K562 (cell line): ENCODE measurements around the gene RDH5. TPM values are rescaled to one million over a fixed set of nuclear protein-coding genes. Genes with fewer than 3 reads are reported as not detected.
A peak's percentile ranks its signal among the peaks of the same experiment; 100 is the strongest.

Experiments
- ATAC-seq: fragments of 200-7000 bp; cut with Tn5 transposase; 3 replicates; pipeline ENCODE4 v1.9.1; 2020; ENCODE audit warnings: moderate library complexity
- BruUV-seq: library from RNA; stranded (reverse); fragments of 400-500 nt; replicated peaks from 2 replicates; lab custom pipeline; 2021; lab: Mats Ljungman, UMichigan
- CTCF ChIA-PET: fragments of 300-600 bp; formaldehyde crosslinking; extraction: SDS; loops from one replicate; lab custom pipeline; 2021; ENCODE audit warnings: low intra/inter-chr PET ratio; lab: Yijun Ruan, JAX
- POLR2A ChIA-PET: fragments of 300-600, 350-650 bp; sonication (Branson Sonifier 250); formaldehyde crosslinking; extraction: SDS; loops from one replicate; lab custom pipeline; 2021; ENCODE audit warnings: antibody characterized with exemption, inconsistent platforms; lab: Yijun Ruan, JAX
- DNase-seq, 4 experiments: peaks; one replicate each; pipeline versions ENCODE4 v3.0.0 to v3.0.0-alpha.2; 2011 to 2018; ENCODE audit warnings: low spot score in 3 of 4, mixed read lengths in 3 of 4; ENCODE audit errors: extremely low read depth in 1 of 4
- FAIRE-seq: peaks from 2 replicates; lab custom pipeline; 2011; peaks lifted over from hg19 to GRCh38; lab: Jason Lieb, UNC
- H2AFZ ChIP-seq: 2 replicates; pipeline ENCODE4 v1.6.0; 2011; ENCODE audit warnings: low read depth, low read length, control low read depth, inconsistent platforms
- H3K27ac ChIP-seq: fragments of 200-600 bp; 3 replicates; pipeline ENCODE4 v1.8.0; 2011; ENCODE audit warnings: low read depth, mild to moderate bottlenecking, control low read depth, inconsistent platforms, low read length, moderate library complexity, mixed read lengths; ENCODE audit errors: extremely low read depth
- H3K27me3 ChIP-seq, 2 experiments: fragments of 300-600 bp in 1 of 2; 2 replicates in 1 of 2; 3 replicates in 1 of 2; pipeline versions ENCODE4 v1.6.0 to v1.8.0; 2011; ENCODE audit warnings: inconsistent platforms in 2 of 2, low read length in 2 of 2, mild to moderate bottlenecking in 1 of 2, mixed read lengths in 1 of 2, moderate library complexity in 1 of 2; ENCODE audit not compliant: control insufficient read depth in 2 of 2, insufficient read depth in 2 of 2
- H3K36me3 ChIP-seq: fragments of 300-600 bp; 3 replicates; pipeline ENCODE4 v1.8.0; 2011; ENCODE audit warnings: mild to moderate bottlenecking, low read length, inconsistent platforms; ENCODE audit not compliant: control insufficient read depth, insufficient read depth
- H3K4me1 ChIP-seq, 2 experiments: fragments of 200-600 bp in 1 of 2; replicated peaks in 1 of 2; 2 replicates in 1 of 2; 3 replicates in 1 of 2; pipeline versions ENCODE4 v1.5.1 to v1.8.0; 2011; ENCODE audit warnings: inconsistent platforms in 2 of 2, low read length in 2 of 2, mild to moderate bottlenecking in 1 of 2, mixed read lengths in 1 of 2, moderate library complexity in 1 of 2; ENCODE audit not compliant: control insufficient read depth in 2 of 2, insufficient read depth in 2 of 2
- H3K4me2 ChIP-seq: 2 replicates; pipeline ENCODE4 v1.6.1; 2011; ENCODE audit warnings: low read length, control low read depth, inconsistent platforms, mixed read lengths; ENCODE audit not compliant: insufficient read depth
- H3K4me3 ChIP-seq: fragments of 200-600 bp; sonication (generic), shearing (Covaris generic); 2 replicates; pipeline ENCODE4 v1.5.1; 2016; ENCODE audit warnings: control low read depth, inconsistent platforms
- H3K79me2 ChIP-seq: fragments of 200-600 bp; 3 replicates; pipeline ENCODE4 v1.8.0; 2011; ENCODE audit warnings: low read length, inconsistent platforms; ENCODE audit not compliant: control insufficient read depth, insufficient read depth
- H3K9ac ChIP-seq, 2 experiments: 2 replicates each; pipeline versions ENCODE4 v1.6.0 to v1.6.1; 2011; ENCODE audit warnings: low read depth in 2 of 2, low read length in 2 of 2, control low read depth in 1 of 2, inconsistent platforms in 1 of 2, mild to moderate bottlenecking in 1 of 2, mixed read lengths in 1 of 2; ENCODE audit not compliant: insufficient read depth in 1 of 2
- H3K9me1 ChIP-seq: one replicate; pipeline ENCODE4 v1.6.0; 2011; ENCODE audit warnings: inconsistent platforms, mild to moderate bottlenecking, low read length, moderate library complexity; ENCODE audit not compliant: control insufficient read depth, insufficient read depth
- H3K9me3 ChIP-seq: replicated peaks from 2 replicates; pipeline ENCODE4 v1.5.1; 2011; ENCODE audit warnings: low read depth, low read length, inconsistent platforms; ENCODE audit not compliant: control insufficient read depth, insufficient read depth
- H4K20me1 ChIP-seq: replicated peaks from 2 replicates; pipeline ENCODE4 v1.6.1; 2011; ENCODE audit warnings: low read length, inconsistent platforms, mixed read lengths; ENCODE audit not compliant: control insufficient read depth, insufficient read depth
- ATF1 ChIP-seq, 2 experiments: fragments of 450-650 bp in 1 of 2; IDR thresholded peaks; 2 replicates each; pipeline ENCODE4 v1.6.1; 2016; ENCODE audit warnings: missing compliant biosample characterization in 1 of 2, missing genetic modification characterization in 1 of 2
- ETV6 ChIP-seq, 3 experiments: fragments of 150-350 bp in 1 of 3; sonication (generic) in 1 of 3; formaldehyde crosslinking in 1 of 3; IDR thresholded peaks; 2 replicates each; pipeline versions ENCODE4 v1.6.1 to v1.8.0; 2014 to 2022; ENCODE audit warnings: borderline replicate concordance in 2 of 3, low read depth in 2 of 3, antibody characterized with exemption in 1 of 3, low read length in 1 of 3, mild to moderate bottlenecking in 1 of 3, missing genetic modification reagents in 1 of 3
- IRF2 ChIP-seq: sonication (generic); formaldehyde crosslinking; IDR thresholded peaks from 2 replicates; pipeline ENCODE4 v1.8.1; 2022; ENCODE audit warnings: mild to moderate bottlenecking, missing genetic modification reagents
- RFX1 ChIP-seq: fragments of 450-650 bp; IDR thresholded peaks from 2 replicates; pipeline ENCODE4 v1.6.1; 2016; ENCODE audit warnings: mild to moderate bottlenecking, moderate library complexity
- XRCC5 ChIP-seq: fragments of 200-400 bp; formaldehyde crosslinking; IDR thresholded peaks from 2 replicates; pipeline ENCODE4 v1.6.1; 2017; ENCODE audit warnings: low read depth, mild to moderate bottlenecking, low read length
- WGBS: fragments of 100-300 bp; shearing (Covaris generic); methylation state at CpG from one replicate; pipeline ENCODE4 v1.1.6; 2016; ENCODE audit warnings: low coverage, mixed read lengths; ENCODE audit not compliant: insufficient coverage; ENCODE audit errors: missing lambda C conversion rate; 5-methylcytosine and 5-hydroxymethylcytosine counted together
- in situ Hi-C: fragments of 300-500 bp; cut with MboI; formaldehyde crosslinking; loops from 4 replicates; pipeline ENCODE4 v1.15.0; 2018; ENCODE audit warnings: inconsistent platforms, mixed read lengths
- intact Hi-C: fragments of 100-400 bp; cut with micrococcal nuclease; formaldehyde crosslinking; loops from 2 replicates; pipeline ENCODE4 v1.14.2; 2022
- polyA plus RNA-seq, 8 experiments: library from polyadenylated mRNA; depleted of rRNA in 4 of 8; stranded (reverse) in 5 of 8; unstranded in 3 of 8; fragments of >200 nt; fragmentation: Nextera tagmentation in 2 of 8; fragmentation: Illumina TruSeq in 1 of 8; extraction: Ambion mirVana in 2 of 8; extraction: Trizol in 1 of 8; gene quantifications; 2 replicates each; pipeline versions ENCODE4 v1.2.1 to v1.2.3, GENCODE V29; 2011 to 2014; ENCODE audit warnings: inconsistent platforms in 1 of 8, missing spikeins in 1 of 8
- total RNA-seq, 7 experiments: library from RNA; depleted of rRNA in 6 of 7; stranded (reverse); fragments of >200 nt in 6 of 7; fragmentation: Illumina TruSeq in 2 of 7; extraction: Trizol in 2 of 7; gene quantifications; 2 replicates each; pipeline versions ENCODE4 v1.2.1 to v1.2.3, GENCODE V29; 2011 to 2021; ENCODE audit warnings: low replicate concordance in 1 of 7
- TF ChIP-seq, protein P1 (sequence below), 2 experiments: fragments of 450-650 bp; formaldehyde crosslinking in 1 of 2; IDR thresholded peaks; 2 replicates each; pipeline versions ENCODE4 v1.4.0 to v1.6.1; 2014 to 2020; ENCODE audit warnings: mild to moderate bottlenecking in 2 of 2, borderline replicate concordance in 1 of 2, low read depth in 1 of 2
- TF ChIP-seq, protein P2 (sequence below): fragments of 250-450 bp; sonication (Bioruptor Pico); IDR thresholded peaks from 2 replicates; pipeline ENCODE4 v1.5.0; 2020; ENCODE audit warnings: mild to moderate bottlenecking, borderline replicate concordance

The RDH5 gene
- total and polyA plus RNA-seq, 9 of the 15 experiments (the other 6 are each of a cell fraction or from before 2014, with no cell fraction given): 0.28 to 2.0 (median 1.1) TPM; not detected in 1

DNA sequence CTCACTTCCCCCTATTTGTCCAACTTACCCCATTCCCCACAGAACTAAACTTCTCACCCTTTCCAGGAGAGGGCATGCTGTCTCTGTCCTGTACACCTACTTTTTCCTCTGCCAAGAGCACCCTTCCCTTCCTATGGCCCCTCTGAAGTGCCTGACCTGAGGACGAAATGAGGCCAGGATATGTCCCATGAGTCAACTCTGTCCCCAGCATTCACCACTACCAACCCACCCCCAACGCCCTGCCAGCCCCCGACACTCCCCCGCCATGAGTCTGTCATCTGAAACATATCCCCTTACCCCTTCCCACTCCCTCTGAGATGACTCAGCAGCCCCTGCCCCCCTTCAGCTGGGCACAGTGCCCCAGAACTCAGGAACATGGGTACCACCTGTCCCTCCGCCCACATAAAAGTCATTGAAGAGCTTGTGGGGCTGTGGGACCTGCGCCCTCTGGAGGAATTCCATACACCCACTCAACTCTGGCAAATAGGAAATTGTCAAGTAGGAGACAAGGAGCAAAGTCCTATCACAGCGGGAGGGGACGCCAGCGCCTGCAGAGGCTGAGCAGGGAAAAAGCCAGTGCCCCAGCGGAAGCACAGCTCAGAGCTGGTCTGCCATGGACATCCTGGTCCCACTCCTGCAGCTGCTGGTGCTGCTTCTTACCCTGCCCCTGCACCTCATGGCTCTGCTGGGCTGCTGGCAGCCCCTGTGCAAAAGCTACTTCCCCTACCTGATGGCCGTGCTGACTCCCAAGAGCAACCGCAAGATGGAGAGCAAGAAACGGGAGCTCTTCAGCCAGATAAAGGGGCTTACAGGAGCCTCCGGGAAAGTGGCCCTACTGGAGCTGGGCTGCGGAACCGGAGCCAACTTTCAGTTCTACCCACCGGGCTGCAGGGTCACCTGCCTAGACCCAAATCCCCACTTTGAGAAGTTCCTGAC, 38.8 kb upstream of the RDH5 start:
- Histone ChIP-seq H3K4me1 (peaks cover 0 to 11% of the 10 kb centered on the region in 2 experiments; a peak in 2 of 5 replicates), H3K27me3 (peaks cover 29 to 50% of the 10 kb centered on the region in 2 experiments), H3K4me2 (peak overlapping the region; percentile 66), H3K9ac (peak overlapping the region in 1 of 2 experiments; percentile 84; a peak in 2 of 4 replicates), H3K36me3 (no peaks in the 10 kb centered on the region), H4K20me1 (no peaks in the 10 kb centered on the region), H3K9me1 (no peaks in the 10 kb centered on the region), H3K79me2 (no peaks in the 10 kb centered on the region), H3K9me3 (no peaks in the 10 kb centered on the region), H3K27ac (no peak overlapping the region; the same call in 2 of the 3 replicates), H3K4me3 (peak overlapping the region; percentile 29), H2AFZ (peak overlapping the region; percentile 84)
- in situ Hi-C loops (no loop called here), intact Hi-C loops (loop anchor here (1.0 to 2.0 kb wide), 3 partner anchors 25 to 56 kb away; partner anchors contain the start of gene ITGA7)
- FAIRE-seq (peak; percentile 79), DNase-seq (peak in 3 of 4 experiments; percentile 20 to 71 (median 56)), ATAC-seq (peak; percentile 84)
- ChIA-PET POLR2A (interaction anchor here (0.6 to 1.4 kb wide), 3 partner anchors 13 to 82 kb away, joined by 3 to 4 read pairs (median 3); no protein-coding TSS in a partner anchor), CTCF (interaction anchor here (0.8 kb wide), 1 partner anchor 56 kb away, joined by 3 read pairs; no protein-coding TSS in a partner anchor)
- no TSS peak for BruUV-seq
- WGBS: 6% methylated on average over 17 of the region's 17 CpGs
- TF ChIP-seq, protein P1, sequence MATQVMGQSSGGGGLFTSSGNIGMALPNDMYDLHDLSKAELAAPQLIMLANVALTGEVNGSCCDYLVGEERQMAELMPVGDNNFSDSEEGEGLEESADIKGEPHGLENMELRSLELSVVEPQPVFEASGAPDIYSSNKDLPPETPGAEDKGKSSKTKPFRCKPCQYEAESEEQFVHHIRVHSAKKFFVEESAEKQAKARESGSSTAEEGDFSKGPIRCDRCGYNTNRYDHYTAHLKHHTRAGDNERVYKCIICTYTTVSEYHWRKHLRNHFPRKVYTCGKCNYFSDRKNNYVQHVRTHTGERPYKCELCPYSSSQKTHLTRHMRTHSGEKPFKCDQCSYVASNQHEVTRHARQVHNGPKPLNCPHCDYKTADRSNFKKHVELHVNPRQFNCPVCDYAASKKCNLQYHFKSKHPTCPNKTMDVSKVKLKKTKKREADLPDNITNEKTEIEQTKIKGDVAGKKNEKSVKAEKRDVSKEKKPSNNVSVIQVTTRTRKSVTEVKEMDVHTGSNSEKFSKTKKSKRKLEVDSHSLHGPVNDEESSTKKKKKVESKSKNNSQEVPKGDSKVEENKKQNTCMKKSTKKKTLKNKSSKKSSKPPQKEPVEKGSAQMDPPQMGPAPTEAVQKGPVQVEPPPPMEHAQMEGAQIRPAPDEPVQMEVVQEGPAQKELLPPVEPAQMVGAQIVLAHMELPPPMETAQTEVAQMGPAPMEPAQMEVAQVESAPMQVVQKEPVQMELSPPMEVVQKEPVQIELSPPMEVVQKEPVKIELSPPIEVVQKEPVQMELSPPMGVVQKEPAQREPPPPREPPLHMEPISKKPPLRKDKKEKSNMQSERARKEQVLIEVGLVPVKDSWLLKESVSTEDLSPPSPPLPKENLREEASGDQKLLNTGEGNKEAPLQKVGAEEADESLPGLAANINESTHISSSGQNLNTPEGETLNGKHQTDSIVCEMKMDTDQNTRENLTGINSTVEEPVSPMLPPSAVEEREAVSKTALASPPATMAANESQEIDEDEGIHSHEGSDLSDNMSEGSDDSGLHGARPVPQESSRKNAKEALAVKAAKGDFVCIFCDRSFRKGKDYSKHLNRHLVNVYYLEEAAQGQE (IDR thresholded peaks at IDR 0.05; ENCODE audit: borderline replicate concordance): peak; percentile 16; the same call in 1 of the 2 replicates
- TF ChIP-seq, protein P1 (CRISPR knock-in tag; IDR thresholded peaks at IDR 0.05; ENCODE audit: low read depth): no peak
- TF ChIP-seq ATF1 (CRISPR knock-in tag; IDR thresholded peaks at IDR 0.05): no peak
- TF ChIP-seq ATF1 (tag; IDR thresholded peaks at IDR 0.05): 0 out of 2 replicates have a peak, but pooled peaks have one; percentile 17
- no peak for TF ChIP-seq ETV6 (IDR thresholded peaks at IDR 0.05; ENCODE audit: borderline replicate concordance in 1 of 2, low read depth in 2 of 2, low read length in 1 of 2)
- TF ChIP-seq ETV6 (CRISPR knock-in tag; IDR thresholded peaks at IDR 0.05; ENCODE audit: borderline replicate concordance): no peak
- TF ChIP-seq, protein P2, sequence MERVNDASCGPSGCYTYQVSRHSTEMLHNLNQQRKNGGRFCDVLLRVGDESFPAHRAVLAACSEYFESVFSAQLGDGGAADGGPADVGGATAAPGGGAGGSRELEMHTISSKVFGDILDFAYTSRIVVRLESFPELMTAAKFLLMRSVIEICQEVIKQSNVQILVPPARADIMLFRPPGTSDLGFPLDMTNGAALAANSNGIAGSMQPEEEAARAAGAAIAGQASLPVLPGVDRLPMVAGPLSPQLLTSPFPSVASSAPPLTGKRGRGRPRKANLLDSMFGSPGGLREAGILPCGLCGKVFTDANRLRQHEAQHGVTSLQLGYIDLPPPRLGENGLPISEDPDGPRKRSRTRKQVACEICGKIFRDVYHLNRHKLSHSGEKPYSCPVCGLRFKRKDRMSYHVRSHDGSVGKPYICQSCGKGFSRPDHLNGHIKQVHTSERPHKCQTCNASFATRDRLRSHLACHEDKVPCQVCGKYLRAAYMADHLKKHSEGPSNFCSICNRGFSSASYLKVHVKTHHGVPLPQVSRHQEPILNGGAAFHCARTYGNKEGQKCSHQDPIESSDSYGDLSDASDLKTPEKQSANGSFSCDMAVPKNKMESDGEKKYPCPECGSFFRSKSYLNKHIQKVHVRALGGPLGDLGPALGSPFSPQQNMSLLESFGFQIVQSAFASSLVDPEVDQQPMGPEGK (CRISPR knock-in tag): no peak
- TF ChIP-seq IRF2 (CRISPR knock-in tag): no peak
- no peak for TF ChIP-seq RFX1
- TF ChIP-seq XRCC5: 0 out of 2 replicates have a peak, but pooled peaks have one; percentile 48
